Globus pallidus (tissue), 1 donor: ENCODE data around the gene RHBDD1.

Source experiments
- DNase-seq: peaks from one replicate; pipeline ENCODE4 v3.0.0-alpha.2; 2015; ENCODE audit warnings: low spot score

Gene RHBDD1

DNA sequence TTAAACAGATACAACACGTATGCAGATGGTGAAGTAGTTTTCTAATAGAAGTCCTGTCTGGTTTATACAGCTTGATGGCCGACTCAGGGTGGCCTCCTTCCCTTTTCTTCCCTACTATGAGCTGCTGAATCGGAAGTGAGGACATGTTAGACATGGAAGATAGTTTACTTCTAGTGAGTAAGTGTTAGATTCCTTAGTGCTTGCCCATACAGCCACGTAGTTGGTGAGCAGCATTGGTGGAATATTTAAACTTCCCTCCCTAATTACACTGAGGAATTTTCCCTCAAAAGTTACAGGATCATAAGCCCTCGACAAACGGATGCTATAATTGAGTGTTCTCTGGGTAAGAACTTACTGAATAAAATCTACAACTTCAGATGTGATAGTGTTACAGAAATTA, 52.1 kb downstream of the RHBDD1 start:
- DNase-seq: no peak

DNA sequence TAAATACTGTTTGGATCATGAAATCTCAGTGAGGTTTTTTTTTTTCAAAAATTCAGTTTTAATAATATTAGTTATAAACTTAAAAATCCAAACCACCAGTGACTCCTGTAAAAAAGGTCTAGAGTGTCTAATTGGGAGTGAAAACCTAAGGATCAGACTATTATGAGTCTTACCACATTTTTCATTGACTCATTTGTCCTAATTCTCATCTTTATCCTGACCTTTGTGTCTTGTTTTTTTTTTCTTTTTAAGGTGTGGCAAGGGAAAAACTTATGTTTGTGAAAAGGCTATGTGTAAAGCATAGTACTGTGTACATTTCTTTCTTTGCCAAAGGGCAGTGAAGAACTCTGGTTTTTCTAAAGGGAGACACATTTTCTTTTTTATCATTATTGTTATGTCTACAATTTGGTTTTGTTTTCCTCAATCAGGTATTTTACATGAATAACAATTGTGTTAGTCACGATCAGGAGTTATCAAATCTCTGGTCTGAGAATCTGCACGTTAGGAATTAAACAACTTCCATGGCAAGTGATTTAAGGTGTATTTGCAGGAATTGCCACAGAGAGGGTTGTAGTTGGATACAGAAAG, 52.6 kb downstream of the RHBDD1 start:
- no peak for DNase-seq

DNA sequence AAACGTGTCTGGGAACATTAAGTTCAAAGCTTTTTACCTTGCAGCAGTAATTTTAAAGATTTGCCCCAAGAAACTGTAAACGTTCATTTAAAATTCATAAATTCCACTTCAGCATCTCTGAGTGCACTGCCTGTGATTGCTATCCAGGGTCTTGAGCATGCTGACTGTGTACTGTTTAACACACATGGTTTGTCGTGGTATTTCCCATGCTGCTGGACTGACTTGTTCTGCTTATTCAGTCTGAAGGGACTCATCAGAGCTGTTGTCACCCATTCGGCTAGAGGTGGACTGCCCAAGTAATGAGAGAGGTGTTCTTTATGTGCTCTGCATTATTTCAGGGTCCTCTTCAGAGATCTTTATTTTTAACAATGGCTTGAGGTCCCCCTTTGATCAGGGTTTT, 53.1 kb downstream of the RHBDD1 start:
- no peak for DNase-seq

DNA sequence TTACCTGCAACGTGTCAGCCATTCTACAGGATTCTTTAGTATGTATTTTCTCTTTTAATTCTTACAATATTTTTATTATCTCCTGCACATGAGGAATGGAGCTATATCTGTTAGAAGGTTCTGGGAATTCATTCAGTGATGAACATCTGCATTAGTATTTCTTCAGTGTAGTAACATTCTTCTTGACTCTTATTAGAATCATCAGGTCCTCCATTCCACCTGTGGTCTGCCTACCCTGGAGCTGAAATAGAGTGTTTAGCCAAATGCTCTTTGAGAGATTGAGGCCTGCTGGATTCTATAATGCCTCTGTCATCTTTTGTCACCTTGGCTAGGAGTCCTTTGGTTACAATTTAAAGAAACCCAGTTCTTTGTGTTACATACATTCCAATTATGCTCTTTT, 54.4 kb downstream of the RHBDD1 start:
- no peak for DNase-seq

DNA sequence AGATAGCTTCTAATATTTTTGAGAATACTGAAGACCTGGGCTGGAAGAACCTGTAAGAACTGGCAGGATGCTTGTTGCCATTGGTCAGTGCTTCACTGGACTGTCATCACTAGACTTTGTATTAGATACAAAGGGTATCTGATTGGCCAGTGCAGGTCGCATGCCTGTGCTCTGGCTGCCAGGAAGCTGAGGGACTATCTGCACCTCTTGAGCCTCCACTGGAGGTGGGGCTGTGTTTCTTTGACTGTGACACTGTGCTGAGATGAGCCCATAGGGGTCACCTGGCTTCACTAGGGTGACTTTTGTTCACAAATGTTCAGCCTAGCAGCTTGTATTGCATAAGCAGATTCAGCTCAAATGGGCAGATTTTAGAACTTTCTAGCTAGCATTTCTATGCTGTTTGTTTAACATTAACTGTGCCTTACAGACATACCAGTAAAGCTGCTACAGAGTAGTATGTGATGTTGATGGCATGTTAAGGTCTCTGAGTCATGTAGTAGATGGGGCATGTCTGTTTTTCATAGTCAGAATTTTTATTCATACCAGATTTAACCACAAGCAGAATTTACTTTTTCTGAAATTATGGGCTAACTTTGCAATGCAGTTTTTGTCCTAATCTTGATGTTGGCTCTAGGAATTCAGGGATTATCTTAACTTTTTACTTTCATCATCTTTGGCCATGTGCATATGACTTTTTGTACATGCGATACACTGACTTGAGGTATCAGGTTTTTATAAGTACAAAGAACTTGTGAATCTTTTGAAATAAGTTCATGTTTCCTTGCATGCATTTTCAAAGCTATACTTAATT, 56.1 kb downstream of the RHBDD1 start:
- DNase-seq: no peak

DNA sequence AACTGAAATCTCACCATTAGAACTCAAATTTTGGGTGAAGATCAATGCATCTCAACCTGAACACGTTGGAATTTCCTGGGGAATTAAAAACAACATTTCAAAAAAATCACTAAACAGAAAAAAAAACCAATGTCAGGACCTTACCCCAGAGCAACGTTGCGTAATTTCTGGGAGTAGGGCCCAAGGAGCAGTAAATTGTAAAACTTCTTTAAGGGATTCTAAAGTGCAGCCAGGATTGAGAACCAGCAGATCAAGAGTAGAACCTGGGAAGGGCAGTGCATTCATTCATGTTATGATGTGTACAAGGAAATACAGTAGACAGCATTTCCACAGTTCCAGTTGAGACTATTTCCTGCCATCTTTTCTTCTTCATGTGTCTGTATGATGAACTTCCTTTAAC, 56.9 kb downstream of the RHBDD1 start:
- no peak for DNase-seq

DNA sequence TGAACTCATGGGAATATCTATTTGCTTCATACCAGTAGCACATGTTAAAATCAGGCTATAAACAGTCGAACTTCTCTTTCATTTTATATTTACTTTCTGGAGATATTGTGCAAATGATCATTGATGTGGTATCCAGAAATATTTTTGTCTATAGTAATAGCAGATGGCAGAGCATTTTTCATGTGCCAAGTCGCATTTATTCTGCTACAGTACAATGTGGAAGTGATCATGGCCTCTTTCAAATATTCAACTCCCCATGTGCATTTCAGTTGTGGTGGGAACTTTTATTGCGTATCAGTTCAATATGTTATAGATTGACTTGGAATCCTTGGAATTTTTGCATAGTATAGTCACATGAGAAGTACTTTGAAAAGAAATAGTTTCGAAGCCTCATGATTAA, 57.4 kb downstream of the RHBDD1 start:
- no peak for DNase-seq

DNA sequence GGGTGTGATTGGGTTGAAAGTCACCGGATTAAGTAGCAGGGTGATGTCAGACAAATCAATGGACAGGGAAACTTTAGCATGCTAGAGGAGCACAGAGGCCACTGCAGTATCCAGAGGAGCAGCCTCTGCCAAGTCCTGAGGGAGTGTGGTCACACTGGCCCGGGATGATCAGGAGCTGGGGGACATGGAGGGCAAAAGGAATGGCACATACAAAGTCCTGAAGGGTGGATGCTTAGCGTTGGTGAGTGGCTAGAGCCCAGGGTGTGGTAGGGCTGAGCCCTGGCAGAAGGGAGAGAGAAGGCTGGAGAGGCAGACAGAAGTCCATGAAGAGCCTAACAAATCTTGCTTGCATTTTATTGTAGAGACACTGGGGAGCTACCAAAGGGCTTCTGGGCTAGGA, 58.9 kb downstream of the RHBDD1 start:
- no peak for DNase-seq

DNA sequence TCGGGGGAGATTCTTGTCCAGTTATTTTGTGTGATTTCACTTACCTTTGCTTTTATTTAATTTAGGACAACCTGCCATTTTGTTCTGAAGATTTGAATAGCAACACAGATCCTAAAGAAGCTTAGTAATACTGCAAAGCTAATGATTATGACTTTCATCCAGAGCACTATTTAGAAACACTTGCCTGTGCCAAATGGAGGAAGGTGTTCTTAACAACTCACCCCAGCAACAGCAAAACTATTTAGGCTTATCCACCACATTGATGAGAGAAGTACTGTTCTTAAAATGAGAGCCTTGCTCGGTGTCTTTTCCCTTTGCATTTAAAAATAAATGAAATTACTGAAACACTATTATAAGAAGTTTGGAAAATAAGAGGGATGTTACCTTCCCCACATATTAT, 59.7 kb downstream of the RHBDD1 start:
- DNase-seq: no peak

DNA sequence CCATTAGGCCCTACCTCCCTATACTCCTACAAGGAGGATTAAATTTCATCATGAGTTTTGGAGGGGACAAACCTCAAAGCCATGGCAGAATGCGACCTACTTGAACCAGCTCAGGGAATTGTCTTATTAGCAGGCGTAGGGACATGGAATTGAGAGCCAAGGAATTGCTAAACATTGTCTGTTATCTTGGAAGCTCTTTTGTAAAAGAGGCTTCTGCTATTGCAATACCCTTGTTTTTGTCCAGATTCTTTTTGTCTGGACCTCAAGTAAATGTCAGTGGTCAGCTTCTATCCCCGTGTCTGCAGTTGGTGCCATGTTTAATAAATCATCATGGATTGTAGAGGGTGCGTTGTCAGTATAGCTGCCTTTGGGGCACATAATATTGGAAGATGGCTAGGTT, 62.3 kb downstream of the RHBDD1 start:
- DNase-seq: no peak

DNA sequence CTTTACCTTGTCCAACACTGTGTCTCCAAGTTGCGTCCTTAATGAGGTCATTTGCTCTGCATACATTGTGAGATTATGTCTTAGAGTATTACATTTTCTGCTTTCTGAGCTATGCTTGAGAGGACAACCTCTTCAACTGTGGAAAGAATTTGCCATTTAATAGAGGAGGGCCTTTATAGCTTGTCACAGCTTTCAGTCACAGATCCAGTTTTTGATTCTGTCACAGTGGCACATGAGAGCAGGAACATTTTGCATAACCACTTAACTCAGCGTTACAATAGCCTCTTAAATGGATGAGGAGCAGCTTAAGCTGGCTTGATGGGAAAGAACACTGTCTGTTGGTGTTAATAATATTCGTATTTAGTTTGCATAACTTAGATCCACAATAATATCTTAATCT, 63.0 kb downstream of the RHBDD1 start:
- DNase-seq: no peak

DNA sequence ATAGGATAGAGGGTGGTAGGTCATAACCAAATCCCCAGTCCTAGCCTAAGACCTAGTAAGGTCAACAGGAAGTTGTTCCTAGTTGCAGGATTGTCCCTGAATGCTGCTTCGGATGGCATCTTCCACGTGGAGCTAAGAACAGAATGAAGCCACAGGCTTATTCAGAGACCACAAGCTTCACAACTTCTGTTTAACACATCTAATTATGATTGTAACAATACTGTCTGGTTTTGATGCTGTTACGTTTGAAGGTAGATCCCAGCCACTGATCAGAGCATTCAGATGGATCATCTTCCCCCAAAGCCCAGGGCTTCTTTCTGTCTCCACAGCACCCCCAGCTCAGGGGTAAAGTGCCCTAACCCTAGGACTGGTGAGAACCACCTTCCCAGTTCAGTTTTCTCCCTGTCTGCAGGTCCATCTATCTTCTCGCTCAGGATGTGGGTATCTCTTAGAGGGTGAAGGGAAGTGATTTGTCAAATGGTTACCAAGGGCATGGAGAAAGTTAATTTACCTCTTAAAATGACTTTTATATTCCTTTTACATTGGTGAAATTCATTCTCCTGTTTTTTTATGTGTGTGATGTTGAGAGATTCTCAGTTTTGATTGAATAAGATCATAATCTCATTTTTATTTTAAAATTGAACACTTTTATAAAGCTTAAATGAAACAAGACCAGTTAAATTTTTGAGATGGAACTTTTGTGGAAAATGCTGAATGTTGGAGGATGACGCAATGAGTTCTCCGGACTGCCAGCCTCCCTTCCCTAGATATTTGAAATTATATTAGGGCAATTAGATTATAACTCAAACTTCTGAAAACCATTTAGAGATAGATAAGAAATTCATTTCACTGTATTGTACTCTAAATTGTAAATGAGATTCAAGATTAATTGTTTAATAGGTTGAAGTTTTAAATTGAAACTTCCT, 66.5 kb downstream of the RHBDD1 start:
- no peak for DNase-seq

DNA sequence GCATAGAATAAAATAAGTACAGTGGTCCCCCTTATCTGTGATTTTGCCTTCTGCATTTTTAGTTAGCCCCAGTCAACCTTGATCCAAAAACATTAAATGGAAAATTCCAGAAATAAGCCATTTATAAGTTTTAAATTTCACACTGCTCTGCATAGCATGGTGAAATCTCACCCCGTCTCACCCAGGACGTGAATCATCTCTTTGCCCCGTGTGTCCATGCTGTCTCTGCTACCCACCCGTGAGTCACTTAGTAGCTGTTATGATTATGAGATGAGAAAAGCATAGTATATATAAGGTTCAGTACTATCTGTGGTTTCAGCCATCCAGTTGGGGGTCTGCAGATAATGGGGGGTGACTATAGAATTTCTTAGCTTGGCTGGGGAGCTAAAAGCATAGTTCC, 67.3 kb downstream of the RHBDD1 start:
- no peak for DNase-seq

DNA sequence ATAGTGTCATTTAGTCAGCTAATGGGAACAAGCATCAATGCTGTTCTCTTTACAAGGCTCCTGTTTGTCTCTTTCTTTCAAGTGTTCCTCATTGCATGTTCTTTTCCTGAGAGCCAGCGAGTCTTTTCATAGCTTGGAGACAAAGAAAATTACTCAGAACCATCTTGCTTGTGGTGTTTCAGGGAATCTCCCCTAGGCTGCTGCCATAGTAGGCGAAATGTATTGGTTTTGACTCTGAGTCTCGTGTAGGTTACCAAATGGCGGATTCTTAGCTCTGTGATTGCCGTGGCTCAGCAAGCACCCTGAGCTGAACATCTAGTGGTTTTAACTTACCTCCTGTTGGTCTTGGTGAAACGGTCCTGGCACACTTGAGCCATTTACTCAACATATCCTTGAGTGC, 68.7 kb downstream of the RHBDD1 start:
- DNase-seq: no peak

DNA sequence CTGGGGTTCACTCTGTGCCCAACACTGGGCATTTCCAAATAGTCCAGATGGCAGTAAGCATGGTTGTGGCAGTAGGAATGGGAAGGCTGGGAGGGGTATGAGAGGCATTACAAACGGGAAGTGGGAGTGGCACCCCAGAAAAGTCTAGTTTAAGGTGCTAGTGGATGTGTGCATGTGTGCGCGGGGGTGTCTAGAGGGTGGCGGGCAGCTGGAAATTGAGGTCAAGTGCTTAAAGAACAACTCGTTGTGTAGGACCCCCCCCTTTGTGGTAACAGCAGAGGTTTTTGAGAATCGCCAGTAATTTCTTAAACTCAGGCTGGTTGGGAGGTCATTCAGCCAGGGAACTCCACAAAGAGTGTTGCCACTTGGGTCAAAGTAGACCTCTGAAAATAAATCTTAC, 69.9 kb downstream of the RHBDD1 start:
- DNase-seq: no peak

DNA sequence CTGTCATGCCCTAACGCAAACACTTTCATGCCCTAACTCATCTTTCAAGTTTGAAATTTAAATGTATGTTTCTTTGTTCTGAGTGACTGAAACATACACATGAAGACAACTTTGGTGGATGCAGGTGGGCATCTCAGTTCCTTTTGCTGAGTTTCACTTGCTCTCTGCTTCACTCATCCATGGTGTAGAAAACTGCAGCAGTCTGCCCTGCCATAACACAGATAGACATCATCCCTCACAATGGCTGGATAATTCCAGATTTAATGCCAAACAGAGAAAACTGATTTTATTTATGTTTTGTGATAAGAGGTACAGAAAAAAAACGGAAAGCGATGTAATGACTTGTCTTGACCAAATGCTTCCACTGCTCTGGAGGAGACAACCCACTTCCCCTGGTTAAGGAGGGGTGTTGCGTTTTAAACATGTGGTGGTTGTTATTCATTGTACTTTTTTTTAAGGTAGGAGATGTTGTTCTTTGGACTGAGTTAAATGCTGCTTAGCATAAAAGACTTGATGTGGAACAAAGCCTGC, 70.4 kb downstream of the RHBDD1 start:
- no peak for DNase-seq

DNA sequence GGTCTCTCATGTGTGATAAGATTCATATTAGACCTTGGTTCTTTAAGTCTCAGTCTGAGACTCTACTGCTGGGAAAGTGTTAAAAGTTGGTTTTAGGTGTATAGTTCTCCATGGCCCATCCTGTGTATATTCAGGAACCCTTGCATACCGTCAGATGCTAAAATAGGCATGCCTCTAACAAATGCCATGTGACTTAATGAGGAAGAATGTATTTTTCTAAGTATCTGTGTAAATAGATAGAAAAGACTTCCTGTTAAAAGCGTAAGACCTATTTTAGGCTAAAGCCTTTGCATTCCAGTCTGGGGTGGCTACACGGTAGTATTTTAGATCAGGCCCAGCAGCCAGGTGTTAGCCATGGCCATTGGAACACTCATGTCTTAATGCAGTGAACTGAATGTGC, 73.3 kb downstream of the RHBDD1 start:
- no peak for DNase-seq

DNA sequence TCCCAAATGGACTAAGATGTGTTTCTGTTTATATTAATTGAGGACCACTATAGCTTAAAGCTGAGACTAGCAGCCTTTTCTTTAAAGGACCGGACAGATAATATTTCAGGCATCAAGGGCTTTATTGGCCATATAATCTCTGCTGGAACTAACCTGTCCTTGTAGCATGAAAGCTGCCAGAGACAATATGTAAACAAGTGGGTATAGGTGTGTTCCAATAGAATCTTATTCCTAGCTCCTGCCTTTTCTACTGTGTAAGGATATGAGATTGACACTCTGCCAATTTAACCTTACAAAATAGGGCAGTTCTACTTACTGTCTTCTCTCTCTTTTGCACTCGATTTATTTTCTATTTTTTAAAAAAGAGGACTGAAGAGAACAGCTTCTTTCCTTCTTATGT, 74.0 kb downstream of the RHBDD1 start:
- no peak for DNase-seq

DNA sequence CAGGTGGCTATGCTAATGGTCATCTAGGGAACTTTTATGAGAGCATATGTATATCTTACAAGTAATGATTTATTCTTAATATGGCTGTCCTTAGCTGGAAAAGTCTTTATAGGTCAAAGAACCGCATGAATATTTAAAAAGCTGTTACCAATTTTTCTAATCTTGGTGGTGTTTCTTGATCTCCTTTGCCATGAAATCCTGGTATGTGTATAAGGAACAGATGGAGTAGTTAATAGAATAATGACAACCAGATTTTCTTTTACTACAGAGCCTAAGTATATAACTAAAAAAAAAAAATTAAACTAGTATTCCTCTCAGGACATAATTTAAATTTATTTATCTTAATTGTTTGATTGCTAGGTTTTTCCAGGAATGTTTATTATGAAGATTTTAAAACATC, 74.5 kb downstream of the RHBDD1 start:
- DNase-seq: no peak

DNA sequence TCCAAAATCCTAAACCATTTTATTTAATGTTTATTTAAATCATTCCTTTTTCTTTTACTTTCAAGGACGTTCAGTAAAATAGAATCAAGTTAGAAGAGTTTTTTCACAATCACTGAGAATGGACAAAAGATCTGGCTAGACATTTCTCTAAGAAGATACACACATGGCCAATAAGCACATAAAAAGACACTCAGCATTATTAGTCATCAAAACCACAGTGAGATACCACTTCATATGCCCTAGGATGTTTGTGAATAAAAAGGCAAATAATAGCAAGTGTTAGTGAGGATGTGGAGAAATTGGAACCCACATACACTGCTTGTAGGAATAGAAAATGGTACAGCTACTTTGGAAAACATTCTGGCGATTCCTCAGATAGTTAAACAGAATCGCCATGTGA, 76.1 kb downstream of the RHBDD1 start:
- DNase-seq: no peak

DNA sequence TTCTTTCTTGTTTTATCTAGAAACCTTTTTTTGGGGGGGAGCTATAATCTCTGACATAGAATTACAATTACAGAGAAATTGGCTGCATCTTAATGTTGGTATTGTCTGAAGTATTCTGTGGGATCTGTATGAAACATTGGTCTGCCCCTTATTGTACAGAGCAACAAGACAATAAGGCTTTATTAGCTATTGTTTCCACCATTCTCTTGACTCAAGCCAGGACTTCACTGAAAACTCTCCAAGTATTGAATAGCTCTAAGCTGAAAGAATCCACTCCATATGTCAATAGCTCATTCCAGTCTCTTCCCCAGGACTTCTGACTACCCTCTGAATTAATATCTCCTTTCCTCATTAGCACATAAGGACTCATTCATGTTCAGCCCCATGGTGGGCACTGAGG, 77.8 kb downstream of the RHBDD1 start:
- DNase-seq: peak; percentile 60

DNA sequence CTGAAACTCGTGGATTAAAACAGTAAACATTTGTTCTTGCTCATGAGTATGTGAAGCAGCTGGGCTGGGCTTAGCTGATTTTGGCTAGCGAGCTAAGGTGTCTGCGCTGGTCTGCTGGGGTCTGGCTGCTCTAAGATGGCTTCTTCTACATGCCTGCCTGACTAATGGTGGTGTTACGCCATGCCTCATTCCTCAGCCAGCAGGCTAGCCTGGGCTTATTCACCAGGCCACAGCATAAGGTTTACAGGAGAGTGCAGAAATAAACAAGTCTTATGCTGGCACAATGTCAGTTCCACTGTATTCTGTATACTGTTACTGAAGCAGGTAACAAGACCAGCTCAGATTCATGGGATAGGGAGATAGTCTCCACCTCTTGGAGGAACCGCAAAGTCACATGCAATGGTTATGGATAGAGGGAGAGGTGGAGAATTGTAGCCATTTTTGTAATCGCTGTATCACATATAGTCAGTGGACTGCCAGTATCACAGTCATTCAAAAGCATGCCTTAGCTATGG, 80.0 kb downstream of the RHBDD1 start:
- no peak for DNase-seq

DNA sequence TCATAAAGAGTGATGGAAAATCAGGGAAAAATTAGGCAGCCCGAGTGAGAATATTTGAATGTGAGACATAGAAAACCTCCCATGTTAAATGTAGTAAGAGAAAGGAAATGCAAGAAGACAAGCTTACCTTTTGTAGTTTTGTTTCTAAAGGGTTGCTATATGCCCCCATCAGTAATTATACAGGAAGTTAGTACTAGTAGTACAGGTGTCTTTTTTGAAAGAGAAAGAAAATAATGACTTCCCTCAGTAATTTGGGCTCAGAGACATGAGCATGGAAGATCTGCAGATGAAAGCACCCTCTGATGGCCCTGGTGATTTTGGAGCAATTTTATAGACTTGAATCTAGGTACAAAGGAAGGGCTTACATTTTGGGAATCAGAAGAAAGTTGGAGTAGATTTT, 80.8 kb downstream of the RHBDD1 start:
- DNase-seq: no peak
